ENCODE data around the gene SLC52A1.
"Not testable (repeated sequence)": the region's sequence is repeated elsewhere in the genome, so short reads cannot be mapped to it uniquely, and the experiment has no call there.

Gene SLC52A1

DNA sequence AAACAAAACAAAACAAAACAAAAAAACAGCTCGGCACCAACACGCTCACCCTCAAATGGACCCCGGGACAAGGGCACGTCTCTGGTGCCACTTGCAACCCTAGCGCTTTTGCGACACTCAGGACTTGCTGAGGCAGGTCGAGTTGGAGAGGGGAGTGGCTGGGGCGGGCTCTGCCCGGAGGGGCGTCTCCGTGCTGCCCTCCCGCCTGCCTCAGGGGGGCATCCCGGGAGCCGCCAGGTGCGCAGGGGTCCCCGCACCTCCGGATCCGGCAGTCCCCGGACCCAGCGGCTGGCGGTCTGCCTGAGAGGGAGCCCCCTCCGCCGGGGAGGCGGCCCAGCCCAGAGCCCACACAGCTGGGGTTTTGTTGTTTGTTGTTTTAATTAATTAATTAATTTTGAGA is at the start of gene SLC52A1:
Gene SLC52A1, minus strand, starts transcription at position 112 of the 400 bp plus-strand sequence. CDS start 820 bp downstream, outside the sequence.
- DNase-seq (ENCODE audit: low spot score) = no peak

DNA sequence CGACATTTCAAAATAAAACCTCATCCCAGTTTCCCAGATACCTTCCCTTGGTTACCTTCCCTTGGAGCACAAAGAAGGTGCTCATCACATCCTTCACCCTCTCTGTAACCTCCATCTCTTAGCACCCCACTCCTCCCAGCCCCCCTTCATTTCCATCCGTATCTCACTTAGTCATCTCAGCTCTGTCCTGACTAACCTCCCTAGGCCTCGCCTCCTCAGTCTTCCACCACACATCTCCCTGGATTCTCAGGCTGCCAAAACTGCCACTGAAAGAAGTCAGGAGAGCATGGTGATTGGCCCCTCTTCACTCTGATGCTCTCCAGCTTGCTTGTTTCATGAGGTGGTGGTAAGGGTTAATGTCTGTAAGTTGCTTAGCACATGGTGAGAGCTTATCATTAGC is 45.4 kb upstream of the SLC52A1 start:
- DNase-seq (ENCODE audit: low spot score) = no peak

DNA sequence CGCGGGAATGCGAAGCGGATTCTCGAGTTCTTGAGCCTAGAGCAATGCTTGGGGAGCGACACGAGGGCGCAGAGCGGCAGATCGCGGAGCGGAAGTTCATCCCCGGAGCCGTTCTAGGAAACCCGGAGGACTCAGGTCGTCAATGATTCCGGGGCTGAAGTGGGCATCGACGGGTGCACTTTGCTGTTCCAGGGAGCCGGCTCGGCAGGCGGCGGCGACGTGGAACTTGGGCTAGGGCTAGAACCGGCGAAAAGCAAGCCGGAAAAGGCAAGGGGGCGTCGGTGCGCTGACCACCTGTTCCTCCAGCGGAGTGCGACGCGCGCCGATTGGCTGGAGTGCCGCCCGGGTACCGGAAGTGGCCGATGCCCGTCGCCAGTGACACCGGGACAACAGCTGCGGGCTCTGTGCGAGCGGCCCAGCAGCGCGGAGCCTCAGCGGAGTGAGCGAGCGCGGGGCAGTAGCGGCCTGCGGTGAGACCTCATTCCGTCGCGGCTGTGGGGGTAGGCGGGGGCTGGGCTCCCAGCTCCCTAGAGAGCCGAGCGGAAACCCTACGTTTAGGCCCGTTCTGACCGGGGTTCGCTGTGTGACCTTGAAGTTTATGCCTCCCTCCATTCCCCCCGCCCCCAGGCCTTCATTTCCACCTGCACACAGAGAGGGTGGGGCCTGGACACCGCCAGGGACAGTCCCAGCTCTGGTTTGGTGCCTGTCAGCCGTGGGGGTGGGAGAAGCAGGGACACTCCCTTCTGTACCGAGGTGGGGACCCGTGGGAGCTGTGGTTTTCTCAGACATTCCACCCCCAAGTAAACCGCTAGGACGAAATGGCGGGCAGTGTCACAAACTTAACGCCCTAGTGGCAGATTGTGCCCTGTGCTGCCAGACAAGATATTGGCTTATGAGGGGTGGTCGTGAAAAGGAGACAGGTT is 43.1 kb upstream of the SLC52A1 start, which contains the start of gene ZFP3:
Gene ZFP3, plus strand, starts transcription at position 362 of the 923 bp plus-strand sequence. CDS start 13,038 bp downstream, outside the sequence.
- DNase-seq (ENCODE audit: low spot score) = peak; percentile 88

DNA sequence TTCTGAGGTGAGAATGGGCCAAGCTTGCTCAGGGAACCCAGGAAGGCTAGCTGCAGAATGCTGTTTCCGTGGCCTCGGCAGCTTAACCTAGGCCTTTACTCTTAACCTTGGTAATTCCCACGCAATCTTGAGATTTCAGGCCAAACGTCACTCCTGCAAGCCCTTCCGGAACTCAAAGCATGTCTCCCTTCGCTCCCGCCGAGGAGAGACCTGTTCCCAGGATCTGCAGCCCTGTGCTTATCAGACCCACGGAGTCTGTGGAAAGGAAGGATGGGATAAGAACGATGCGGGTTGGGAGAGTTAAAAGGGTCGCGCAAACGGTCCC is 42.5 kb upstream of the SLC52A1 start:
- DNase-seq (ENCODE audit: low spot score) = no peak

DNA sequence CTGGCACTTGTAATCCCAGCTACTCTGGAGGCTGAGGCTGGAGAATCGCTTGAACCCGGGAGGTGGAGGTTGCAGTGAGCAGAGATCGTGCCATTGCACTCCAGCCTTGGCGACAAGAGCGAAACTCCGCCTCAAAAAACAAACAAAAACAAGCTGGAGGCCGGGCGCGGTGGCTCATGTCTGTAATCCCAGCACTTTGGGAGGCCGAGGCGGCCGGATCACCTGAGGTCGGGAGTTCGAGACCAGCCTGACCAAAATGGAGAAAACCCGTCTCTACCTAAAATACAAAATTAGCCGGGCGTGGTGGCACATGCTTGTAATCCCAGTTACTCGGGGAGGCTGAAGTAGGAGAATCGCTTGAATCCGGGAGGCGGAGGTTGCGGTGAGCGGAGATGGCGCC is 42.0 kb upstream of the SLC52A1 start:
- DNase-seq (ENCODE audit: low spot score) = not testable (repeated sequence)

DNA sequence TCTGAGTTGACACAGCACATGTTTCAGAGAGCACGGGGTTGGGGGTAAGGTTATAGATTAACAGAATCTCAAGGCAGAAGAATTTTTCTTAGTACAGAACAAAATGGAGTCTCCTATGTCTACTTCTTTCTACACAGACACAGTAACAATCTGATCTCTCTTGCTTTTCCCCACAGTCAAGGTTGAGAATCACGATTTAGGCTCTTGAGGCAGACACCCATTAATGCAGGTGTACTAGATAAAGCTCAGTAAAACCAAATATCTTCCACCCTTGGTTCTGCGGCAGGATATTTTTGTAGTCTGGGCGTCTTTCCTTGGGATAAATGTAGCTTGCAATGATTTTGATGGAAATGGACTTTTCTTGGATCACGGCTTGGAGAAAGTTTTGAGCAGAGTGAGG is 40.2 kb upstream of the SLC52A1 start:
- DNase-seq (ENCODE audit: low spot score) = not testable (repeated sequence)

DNA sequence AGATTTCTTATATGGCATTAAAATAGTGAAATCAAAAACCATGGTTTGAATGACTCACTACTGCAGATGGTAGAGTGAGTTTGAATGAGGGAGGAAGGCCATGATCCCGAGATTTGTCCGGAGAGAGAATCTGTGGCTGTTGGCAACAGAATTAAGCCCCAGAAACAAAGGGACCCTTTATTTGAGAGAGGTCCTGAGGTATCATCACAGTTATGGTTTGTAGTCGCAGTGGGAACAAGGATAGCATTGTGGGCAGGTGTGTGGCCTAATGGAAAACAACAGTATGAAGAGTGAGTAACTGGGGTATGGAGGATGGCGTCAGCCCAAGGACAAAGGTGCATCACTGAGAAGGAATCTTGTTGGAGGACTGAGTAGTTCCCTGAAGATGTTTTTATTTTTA is 34.5 kb upstream of the SLC52A1 start:
- DNase-seq (ENCODE audit: low spot score) = no peak

DNA sequence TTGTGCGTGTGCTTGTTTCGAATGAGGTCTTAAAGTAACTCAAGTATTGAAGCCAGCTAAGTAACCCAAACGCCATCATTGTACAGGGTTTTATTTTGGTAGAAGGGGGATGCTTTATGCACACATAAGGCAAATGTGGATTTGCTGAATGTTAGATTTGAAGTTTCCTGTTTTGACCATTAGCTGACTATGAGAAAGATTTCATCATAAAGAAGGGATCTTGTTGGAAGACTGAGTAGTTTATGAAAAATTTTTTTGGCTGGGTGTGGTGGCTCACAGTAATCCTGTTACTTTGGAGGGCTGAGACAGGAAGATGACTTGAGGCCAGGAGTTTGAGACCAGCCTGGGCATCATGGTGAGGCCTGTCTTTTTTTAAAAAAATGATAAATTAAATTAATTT is 33.0 kb upstream of the SLC52A1 start:
- no peak for DNase-seq (ENCODE audit: low spot score)

DNA sequence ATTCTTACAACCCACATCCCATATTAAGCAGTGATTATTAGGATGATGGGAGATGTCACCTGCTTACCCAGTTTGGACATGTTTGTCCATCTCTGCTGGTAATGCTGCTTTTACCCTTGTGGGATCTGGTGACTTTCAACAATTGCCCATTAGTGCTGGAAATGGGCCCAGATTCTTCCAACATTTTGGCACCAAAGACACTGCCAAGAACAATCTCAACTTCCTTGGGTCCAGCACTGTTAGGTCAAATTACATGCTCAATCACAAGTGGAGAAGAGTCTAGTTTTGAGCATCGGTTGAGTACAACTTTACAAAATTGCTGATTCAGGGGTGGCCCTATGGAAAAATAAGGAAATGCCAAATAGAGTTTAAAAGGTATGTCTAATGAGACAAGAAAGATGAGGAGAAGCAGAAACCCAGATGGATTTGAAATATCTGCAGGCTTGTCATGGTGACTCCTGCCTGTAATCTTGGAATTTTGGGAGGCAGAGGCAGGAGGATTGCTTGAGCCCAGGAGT is 30.1 kb upstream of the SLC52A1 start:
- DNase-seq (ENCODE audit: low spot score) = no peak

DNA sequence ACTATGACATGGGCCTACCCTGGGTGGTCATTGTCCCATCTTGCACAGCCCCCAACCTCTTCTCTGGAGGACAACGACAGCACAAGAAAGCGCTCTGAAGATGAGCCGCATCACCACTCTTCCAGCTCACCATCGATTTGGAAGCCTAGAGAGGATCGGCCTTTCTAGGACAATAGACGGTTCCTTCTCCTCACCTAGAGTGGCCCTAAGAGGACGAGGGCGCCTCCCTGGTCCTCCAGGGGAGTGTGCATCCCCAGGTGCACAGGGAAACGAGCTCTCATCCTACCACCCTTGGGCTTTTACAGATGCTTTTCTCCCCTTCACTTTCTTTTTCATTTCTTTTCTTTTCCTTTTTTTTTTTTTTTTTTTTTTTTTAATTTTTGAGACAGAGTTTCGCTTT is 20.3 kb upstream of the SLC52A1 start:
- DNase-seq (ENCODE audit: low spot score) = no peak

DNA sequence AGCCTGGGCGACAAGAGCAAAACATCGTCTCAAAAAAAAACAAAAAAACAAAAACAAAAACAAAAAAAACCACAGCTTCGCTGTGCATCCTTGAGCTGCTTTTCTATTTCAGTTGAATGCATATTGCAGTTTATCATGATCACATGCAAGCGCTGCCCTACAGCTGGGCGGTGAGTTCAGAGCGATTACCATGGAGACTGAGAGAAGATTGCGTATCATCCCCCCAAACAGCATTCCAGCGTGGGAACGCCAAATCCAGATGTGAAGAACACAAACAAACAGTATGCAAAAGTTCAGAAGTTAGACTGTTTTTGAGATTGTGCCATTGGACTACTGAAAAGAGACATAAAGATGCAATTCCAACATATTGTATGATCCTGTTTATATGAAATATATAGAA is 15.1 kb upstream of the SLC52A1 start:
- DNase-seq (ENCODE audit: low spot score) = no peak

DNA sequence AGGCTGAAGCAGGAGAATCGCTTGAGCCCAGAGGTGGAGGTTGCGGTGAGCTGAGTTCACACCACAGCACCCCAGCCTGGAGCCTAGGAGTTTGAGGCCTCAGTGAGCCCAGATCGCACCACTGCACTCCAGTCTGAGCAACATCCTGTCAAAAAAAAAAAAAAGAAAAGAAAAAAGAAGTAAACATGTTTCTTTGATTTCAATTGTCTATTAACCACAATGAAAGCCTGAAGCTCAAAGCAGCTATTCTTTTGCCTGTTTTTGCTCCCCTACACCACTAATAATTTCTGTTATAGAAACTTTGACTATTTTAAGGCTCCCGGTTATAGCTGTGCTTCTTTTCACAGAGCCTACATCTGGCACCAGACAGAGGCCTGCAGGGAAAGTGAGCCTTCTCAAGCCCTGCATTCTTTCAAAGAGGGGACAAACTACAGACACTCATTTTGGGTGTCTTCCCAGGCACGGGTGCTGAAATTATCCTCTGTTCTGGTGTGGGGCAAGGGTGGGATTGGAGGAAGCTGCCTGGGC is 14.2 kb upstream of the SLC52A1 start:
- no peak for DNase-seq (ENCODE audit: low spot score)

DNA sequence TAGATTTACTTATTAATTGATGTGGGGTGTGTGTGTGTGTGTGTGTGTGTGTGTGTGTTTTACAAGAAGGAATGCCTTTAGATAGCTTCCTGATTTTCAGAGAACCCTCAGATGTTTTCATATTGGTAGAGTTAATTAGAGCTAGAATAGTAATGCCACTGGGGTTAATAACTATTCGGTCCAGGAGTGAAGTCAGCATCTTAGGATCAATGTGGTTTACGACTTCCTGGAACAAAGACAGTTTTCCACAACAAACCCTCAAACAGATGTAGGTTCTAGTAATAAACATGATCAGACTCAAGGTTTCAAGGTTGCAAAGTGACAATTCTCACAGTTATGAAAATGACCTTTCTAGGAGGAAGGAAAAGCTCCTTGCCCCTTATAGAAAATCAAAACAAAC is 12.2 kb upstream of the SLC52A1 start:
- no peak for DNase-seq (ENCODE audit: low spot score)

DNA sequence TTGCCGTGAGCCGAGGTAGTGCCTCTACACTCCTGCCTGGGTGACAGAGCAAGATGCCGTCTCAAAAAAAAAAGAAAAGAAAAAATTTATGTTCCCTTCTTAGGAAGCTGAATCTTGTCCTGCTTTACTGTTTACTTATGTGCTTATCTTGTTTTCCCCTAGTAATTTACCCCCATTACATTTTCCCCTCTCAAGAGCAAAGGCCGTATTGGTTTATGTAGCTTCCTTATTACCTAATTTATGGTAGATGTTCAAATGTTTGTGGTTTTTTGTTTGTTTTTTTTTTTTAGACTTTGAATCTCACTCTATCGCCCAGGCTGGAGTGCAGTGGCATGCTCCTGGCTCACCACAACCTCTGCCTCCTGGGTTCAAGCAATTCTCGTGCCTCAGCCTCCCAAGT is 10.3 kb upstream of the SLC52A1 start:
- DNase-seq (ENCODE audit: low spot score) = no peak

DNA sequence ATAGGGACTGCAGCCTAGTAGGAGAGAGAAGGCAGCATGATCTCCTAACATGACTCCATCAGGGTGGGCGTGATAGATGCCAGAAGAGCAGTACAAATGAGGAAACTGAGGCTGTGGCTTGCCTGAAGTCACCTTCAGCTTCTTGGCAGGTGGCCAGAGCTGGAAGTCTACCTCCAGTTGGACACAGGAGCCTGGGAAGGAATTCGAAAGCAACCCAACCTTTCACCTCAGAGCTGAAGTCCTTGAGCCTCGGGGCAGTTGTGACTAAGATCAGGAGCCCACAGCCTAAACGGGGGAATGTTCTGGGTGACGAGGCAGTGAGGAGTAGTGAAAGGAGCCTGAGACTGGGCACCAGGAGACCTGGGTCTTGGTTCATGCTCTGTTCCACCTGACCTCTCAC is 9.4 kb upstream of the SLC52A1 start:
- no peak for DNase-seq (ENCODE audit: low spot score)

DNA sequence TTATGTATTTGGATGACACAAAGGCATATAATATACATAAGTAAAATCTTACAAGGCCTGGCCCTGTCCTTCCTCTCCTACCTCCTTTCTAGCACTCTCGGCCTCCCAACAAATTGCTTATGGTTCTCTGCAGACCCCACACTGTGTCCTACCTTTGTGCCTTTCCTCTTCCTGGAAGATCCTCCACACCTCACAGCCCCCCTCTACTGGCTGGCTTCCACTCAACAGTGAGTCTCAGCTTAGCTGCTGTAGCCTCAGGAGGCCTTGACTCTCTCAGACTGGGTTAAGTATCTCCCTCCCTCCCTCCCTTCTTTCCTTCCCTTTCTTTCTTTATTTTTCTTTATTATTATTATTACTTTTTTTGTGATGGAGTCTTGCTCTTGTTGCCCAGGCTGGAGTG is 8.3 kb upstream of the SLC52A1 start:
- no peak for DNase-seq (ENCODE audit: low spot score)

DNA sequence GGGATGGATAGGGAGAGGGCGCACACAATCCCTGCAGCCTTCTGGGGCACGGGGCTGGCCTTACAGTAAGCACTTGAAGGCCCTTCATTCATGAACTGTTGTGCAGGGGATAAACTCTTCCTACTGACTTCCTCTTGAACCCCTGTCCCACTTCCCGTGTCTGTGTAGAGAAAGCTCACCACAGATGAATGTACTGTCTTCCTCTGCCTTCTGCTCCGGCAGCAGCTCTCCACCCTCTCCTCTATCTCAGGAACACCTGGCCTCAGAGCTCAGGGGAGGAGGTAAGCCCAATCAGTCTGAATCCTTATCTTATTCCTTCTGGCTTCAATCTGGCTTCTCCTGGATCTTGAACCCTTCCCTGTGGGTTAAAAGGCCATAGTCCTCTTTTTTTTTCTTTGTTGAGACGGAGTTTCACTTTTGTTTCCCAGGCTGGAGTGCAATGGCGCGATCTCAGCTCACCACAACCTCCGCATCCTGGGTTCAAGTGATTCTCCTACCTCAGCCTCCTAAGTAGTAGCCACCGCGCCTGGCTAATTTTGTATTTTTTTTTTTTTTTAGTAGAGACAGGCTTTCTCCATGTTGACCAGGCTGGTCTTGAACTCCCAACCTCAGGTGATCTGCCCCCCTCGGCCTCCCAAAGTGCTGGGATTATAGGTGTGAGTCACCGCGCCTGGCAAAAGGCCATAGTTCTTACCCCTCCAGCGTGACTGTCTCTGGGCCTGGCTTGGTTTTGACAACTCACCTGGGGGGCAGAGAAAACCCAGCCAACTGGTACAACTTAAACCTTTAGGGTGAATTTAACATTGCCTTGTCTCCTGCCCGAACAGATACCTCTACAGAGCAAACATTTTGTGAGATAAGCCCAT is 7.2 kb upstream of the SLC52A1 start:
- DNase-seq (ENCODE audit: low spot score) = no peak

DNA sequence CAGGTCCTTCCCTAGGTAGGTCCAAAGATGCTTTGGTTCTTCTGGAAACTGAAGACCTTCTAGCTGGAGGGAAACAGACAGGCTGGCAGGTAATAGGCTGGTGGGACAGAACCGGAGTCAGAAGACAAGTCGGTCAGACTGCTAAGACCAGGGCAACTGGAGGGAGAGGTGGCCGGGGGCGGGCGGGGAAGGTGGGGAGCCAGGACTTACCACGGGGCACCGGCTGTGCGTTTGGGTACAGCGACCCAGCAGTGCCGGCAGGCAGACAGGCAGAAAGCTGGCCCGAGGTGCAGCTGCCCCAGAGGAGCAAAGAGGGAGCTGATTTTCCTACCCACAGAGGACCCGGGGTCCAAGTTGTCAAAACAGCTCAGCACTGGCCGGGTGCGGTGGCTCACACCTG is 575 bp downstream of the SLC52A1 start:
- DNase-seq (ENCODE audit: low spot score) = no peak

DNA sequence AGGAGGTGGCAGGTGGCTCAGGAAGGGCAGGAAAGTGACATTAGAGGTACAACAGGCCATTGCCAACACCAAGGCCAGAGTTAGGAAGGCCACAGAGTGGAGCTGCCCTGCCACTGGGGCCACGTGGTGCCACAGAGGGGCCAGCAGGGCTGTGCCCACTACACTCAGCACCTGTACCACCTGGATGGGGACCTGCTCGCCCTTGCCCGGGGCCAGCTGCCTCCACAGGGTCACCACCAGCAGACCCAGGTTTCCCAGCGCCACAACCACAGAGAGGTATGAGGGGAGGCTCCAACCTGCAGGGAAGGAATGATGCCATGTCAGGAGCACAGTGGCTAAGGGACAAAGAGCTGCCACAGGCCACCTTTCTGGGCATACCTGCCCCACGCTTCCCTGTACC is 1.2 kb downstream of the SLC52A1 start:
- no peak for DNase-seq (ENCODE audit: low spot score)

DNA sequence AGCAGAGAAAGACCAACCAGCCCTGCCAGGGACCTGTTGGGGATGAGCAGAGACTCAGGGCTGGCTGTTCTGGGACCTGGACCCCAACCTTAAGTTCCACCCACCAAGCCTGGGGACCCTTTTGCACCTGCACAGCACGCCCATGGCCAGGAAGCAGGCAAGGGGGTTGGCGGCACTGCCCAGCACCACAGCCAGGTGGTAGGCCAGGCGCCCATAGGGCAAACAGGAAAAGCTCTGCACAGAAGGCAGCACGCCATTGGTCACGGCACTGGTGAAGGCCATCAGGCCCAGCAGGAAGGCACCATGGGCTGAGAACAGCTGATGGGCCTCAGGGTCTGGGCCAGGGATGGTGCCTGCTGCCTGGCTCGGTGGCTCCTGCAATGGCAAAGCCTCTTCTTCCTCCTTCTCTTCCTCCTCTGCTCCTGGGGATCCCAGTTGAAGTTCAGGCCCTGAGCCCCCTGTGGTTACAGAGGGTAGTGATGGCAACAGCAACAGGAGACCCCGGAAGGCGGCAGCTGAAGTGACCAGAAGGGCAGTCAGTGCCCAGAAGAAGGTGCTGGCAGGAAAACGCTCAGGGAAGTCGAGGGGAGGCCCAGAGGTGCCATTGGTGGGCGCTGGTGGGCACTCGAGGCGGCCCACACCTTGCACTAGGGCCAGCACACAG is 1.7 kb downstream of the SLC52A1 start:
- no peak for DNase-seq (ENCODE audit: low spot score)

DNA sequence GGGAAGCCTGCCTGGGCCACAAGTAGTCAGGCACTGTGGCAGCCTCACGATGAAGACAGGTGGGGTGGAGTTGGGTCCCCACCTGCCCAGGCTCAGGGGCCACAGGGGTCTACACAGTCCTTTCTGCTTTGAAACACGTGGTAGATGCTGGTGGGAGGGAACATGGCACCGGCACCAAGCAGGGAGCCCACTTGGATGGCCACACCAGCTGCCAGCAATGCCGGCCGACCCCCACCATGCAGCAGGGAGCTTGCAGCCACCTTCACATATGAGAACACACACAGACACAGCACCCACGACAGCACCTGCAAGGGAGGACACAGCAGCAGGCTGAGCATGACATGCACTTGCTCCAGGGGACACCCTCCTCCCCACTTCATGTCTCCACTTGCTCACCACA is 2.4 kb downstream of the SLC52A1 start:
- DNase-seq (ENCODE audit: low spot score) = no peak
